Measurements from ENCODE around the gene AFG1L. TPM values are rescaled to one million over a fixed set of nuclear protein-coding genes. Genes with fewer than 3 reads are reported as not detected.
"Not testable (repeated sequence)": the region's sequence is repeated elsewhere in the genome, so short reads cannot be mapped to it uniquely, and the experiment has no call there.

The AFG1L gene
- total RNA-seq, 1 donor from 2014 or later: 9.6 TPM

DNA sequence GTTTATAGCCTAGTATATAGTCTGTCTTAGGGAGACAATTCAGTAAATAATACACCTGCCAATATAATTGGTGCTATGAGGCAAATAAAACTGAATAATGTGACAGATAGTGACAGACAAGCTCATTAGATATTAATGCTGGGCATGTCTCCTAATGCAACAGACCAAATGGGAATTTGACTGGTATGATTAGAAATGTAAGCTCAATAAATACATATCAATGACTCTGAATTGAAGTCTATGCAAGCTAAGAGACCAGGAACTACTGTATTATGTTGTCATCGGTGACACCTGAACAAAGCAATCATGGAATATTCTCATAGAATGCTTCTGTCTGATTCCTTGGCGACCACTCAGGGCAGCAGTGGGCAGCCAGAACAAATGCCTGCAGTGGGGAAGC, 31.5 kb upstream of the AFG1L start:
- peaks cover 5% of the 10 kb centered on the region for H3K4me1 Mint-ChIP-seq (ENCODE audit: unreplicated experiment)
- H3K4me3 Mint-ChIP-seq: no peak overlapping the region
- TF ChIP-seq, protein P1, sequence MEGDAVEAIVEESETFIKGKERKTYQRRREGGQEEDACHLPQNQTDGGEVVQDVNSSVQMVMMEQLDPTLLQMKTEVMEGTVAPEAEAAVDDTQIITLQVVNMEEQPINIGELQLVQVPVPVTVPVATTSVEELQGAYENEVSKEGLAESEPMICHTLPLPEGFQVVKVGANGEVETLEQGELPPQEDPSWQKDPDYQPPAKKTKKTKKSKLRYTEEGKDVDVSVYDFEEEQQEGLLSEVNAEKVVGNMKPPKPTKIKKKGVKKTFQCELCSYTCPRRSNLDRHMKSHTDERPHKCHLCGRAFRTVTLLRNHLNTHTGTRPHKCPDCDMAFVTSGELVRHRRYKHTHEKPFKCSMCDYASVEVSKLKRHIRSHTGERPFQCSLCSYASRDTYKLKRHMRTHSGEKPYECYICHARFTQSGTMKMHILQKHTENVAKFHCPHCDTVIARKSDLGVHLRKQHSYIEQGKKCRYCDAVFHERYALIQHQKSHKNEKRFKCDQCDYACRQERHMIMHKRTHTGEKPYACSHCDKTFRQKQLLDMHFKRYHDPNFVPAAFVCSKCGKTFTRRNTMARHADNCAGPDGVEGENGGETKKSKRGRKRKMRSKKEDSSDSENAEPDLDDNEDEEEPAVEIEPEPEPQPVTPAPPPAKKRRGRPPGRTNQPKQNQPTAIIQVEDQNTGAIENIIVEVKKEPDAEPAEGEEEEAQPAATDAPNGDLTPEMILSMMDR (conservative IDR thresholded peaks at IDR 0.05): no peak
- no peaks in the 10 kb centered on the region for H3K9me3 Mint-ChIP-seq
- no peaks in the 10 kb centered on the region for H3K36me3 Mint-ChIP-seq
- DNase-seq (ENCODE audit: extremely low spot score, unreplicated experiment): no peak
- no peaks in the 10 kb centered on the region for H3K27me3 Mint-ChIP-seq
- H3K27ac Mint-ChIP-seq: no peak overlapping the region

DNA sequence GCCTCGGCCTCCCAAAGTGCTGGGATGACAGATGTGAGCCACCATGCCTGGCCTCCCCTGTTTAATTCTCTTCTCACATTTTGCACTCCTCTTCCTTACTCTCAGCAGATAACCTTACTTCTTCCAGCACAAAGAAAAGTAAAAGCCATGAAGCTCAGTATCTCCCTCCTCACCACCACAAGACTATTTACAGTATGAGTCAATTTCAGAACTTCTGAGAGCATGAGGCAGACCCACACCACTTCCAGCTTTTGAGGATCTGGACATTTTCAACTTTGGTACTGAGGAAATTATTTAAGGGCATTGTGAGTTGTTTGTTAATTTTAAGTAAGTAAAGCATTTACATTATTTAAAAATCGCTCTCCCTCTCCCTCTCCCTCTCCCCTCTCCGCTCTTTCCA, 26.0 kb upstream of the AFG1L start:
- Mint-ChIP-seq H3K9me3 (no peaks in the 10 kb centered on the region), H3K27ac (no peak overlapping the region), H3K4me1 (ENCODE audit: unreplicated experiment) (no peaks in the 10 kb centered on the region), H3K36me3 (no peaks in the 10 kb centered on the region), H3K27me3 (no peaks in the 10 kb centered on the region), H3K4me3 (no peak overlapping the region)
- TF ChIP-seq, protein P1 (conservative IDR thresholded peaks at IDR 0.05): no peak
- DNase-seq (ENCODE audit: extremely low spot score, unreplicated experiment): no peak

DNA sequence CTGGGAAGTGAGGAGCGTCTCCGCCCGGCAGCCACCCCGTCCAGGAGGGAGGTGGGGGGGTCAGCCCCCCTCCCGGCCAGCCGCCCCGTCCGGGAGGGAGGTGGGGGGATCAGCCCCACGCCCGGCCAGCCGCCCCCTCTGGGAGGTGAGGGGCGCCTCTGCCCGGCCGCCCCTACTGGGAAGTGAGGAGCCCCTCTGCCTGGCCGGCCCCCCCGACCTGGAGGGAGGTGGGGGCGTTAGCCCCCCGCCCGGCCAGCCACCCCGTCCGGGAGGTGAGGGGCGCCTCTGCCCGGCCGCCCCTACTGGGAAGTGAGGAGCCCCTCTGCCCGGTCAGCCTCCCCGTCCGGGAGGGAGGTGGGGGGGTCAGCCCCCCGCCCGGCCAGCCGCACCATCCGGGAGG, 24.9 kb upstream of the AFG1L start:
- not testable (repeated sequence) for H3K9me3 Mint-ChIP-seq; H3K36me3 Mint-ChIP-seq; DNase-seq (ENCODE audit: extremely low spot score, unreplicated experiment); H3K4me3 Mint-ChIP-seq; H3K4me1 Mint-ChIP-seq (ENCODE audit: unreplicated experiment); H3K27ac Mint-ChIP-seq; H3K27me3 Mint-ChIP-seq

DNA sequence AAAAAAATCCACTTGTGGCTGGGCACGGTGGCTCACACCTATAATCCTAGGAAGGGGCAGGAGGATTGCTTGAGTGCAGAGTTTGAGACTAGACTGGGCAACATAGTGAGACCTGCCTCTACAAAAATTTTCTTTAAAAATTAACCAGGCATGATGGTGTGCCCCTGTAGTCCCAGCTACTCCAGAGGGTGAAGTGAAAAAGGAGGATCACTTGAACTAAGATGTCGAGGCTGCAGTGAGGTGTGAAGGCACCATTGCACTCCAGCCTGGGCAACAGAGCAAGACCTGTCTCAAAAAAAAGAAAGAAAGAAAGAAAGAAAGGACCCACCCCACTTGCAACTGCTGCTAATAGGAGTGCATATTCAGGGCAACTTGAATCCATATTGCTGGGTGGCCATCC, 20.3 kb upstream of the AFG1L start:
- Mint-ChIP-seq H3K4me3 (no peak overlapping the region), H3K27me3 (no peaks in the 10 kb centered on the region), H3K4me1 (ENCODE audit: unreplicated experiment) (peaks cover 5% of the 10 kb centered on the region), H3K27ac (no peak overlapping the region), H3K36me3 (no peaks in the 10 kb centered on the region), H3K9me3 (no peaks in the 10 kb centered on the region)
- TF ChIP-seq, protein P1 (conservative IDR thresholded peaks at IDR 0.05): no peak
- DNase-seq (ENCODE audit: extremely low spot score, unreplicated experiment): no peak

DNA sequence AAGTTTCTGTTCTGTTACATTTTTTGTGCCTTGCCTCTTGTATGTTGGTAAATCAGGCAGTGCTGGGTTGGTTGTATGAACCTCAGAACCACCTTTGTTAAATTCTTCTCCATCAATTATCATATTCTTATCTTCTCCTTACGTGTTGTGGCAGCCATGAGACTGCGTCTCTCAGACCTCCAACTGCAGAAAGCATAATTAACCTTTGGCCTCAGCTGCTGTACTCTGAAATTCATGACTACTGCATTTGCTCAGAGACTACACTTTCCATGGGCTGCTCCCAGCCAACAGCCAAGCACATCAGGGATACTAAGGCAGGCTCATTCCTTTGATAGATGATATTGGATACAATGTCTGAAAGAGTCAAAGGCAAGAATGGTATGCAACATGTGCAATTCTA, 18.9 kb upstream of the AFG1L start:
- H3K4me3 Mint-ChIP-seq: no peak overlapping the region
- DNase-seq (ENCODE audit: extremely low spot score, unreplicated experiment): no peak

DNA sequence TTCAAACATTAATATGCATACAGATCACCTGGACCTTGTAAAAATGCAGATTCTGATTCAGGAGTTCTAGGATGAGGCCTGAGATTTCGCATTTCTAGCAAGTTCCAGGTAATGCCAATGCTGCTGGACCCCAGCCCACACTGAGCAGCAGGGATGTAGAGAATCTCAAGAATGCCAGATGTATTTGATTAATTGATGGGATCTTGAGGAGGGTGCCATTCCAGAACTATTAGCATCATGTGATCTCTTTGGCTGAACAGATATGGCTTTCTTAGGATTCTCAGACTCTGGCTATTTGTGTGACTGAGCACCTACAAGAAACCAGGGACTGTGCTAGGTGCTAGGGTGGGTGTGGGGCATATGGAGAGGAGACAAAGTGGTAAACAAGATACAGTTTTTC, 17.6 kb upstream of the AFG1L start:
- Mint-ChIP-seq H3K9me3 (no peaks in the 10 kb centered on the region), H3K4me1 (ENCODE audit: unreplicated experiment) (peaks cover 5% of the 10 kb centered on the region), H3K4me3 (no peak overlapping the region), H3K27ac (no peak overlapping the region), H3K27me3 (no peaks in the 10 kb centered on the region), H3K36me3 (no peaks in the 10 kb centered on the region)
- no peak for DNase-seq (ENCODE audit: extremely low spot score, unreplicated experiment)
- TF ChIP-seq, protein P1 (conservative IDR thresholded peaks at IDR 0.05): no peak

More for the DNA sequence above, 18.9 kb upstream of the AFG1L start:
- no peak overlapping the region for H3K27ac Mint-ChIP-seq
- TF ChIP-seq, protein P1 (conservative IDR thresholded peaks at IDR 0.05): no peak
- H3K36me3 Mint-ChIP-seq: no peaks in the 10 kb centered on the region
- H3K4me1 Mint-ChIP-seq (ENCODE audit: unreplicated experiment): peaks cover 5% of the 10 kb centered on the region
- H3K9me3 Mint-ChIP-seq: no peaks in the 10 kb centered on the region
- no peaks in the 10 kb centered on the region for H3K27me3 Mint-ChIP-seq

Data from type B pancreatic cell (in vitro differentiated cells).